ENCODE data around the gene CTXND2.

GRCh38 chr1:150960646-150961045, 73.7 kb downstream of the CTXND2 start:
- TF ChIP-seq CTCF (IDR thresholded peaks at IDR 0.05; ENCODE audit: insufficient read depth, low read length) (no peak), SPI1 (IDR thresholded peaks at IDR 0.05; ENCODE audit: borderline replicate concordance, low read depth) (no peak), REST (IDR thresholded peaks at IDR 0.05; ENCODE audit: insufficient replicate concordance, low read depth) (no peak), POLR2AphosphoS5 (IDR thresholded peaks at IDR 0.05; ENCODE audit: low read depth) (no peak), GABPA (IDR thresholded peaks at IDR 0.05; ENCODE audit: low read depth) (no peak)
